Globus pallidus (tissue), 1 donor: ENCODE results near the gene RRAS.

Experiments used
- DNase-seq: peaks from one replicate; pipeline ENCODE4 v3.0.0-alpha.2; 2015; ENCODE audit warnings: low spot score

The RRAS gene

GRCh38 chr19:49594993-49595818 is 44.7 kb downstream of the RRAS start:
- DNase-seq = no peak

- no peak for DNase-seq
Measured at GRCh38 chr19:49594157-49594992, 45.6 kb downstream of the RRAS start.

GRCh38 chr19:49593233-49594113 is 46.5 kb downstream of the RRAS start:
- DNase-seq = peak; percentile 92

- DNase-seq = no peak
Measured at GRCh38 chr19:49592486-49593232, 47.3 kb downstream of the RRAS start.

- peak; percentile 42 for DNase-seq
Measured at GRCh38 chr19:49591731-49592485, 48.0 kb downstream of the RRAS start.

- peak; percentile 80 for DNase-seq
Measured at GRCh38 chr19:49590971-49591730, 48.8 kb downstream of the RRAS start, which contains the start of gene PRR12. Gene PRR12 (plus strand): TSS chr19:49591182. CDS start chr19:49591655, 473 bp downstream.

- DNase-seq = peak; percentile 81
Measured at GRCh38 chr19:49590071-49590970, 49.6 kb downstream of the RRAS start.

- DNase-seq = no peak
Measured at GRCh38 chr19:49589502-49589905, 50.4 kb downstream of the RRAS start.

GRCh38 chr19:49588365-49589122 is 51.4 kb downstream of the RRAS start:
- DNase-seq = no peak

- no peak for DNase-seq
Measured at GRCh38 chr19:49587227-49587626, 52.7 kb downstream of the RRAS start.
